ENCODE data around the gene CAMK1.

DNA sequence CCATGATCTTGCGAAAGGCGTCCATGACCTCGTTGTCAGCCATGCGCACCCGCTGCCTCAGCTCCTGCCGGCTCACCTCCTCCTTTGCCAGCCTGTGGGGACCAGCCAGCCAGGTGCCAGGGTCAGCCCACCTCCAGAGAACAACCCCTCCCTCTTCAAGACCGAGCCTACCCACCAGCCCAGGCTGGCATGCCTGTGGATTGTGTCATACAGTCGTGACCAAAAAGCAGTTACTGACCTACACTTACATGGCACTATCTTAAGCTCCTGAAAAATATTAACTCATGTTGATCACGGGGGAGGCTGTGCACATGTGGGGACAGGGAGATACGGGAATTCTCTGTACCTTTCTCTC lies 10.7 kb upstream of the CAMK1 start:
- TF ChIP-seq POLR2A (IDR thresholded peaks at IDR 0.05): no peak
- TF ChIP-seq, protein P1, sequence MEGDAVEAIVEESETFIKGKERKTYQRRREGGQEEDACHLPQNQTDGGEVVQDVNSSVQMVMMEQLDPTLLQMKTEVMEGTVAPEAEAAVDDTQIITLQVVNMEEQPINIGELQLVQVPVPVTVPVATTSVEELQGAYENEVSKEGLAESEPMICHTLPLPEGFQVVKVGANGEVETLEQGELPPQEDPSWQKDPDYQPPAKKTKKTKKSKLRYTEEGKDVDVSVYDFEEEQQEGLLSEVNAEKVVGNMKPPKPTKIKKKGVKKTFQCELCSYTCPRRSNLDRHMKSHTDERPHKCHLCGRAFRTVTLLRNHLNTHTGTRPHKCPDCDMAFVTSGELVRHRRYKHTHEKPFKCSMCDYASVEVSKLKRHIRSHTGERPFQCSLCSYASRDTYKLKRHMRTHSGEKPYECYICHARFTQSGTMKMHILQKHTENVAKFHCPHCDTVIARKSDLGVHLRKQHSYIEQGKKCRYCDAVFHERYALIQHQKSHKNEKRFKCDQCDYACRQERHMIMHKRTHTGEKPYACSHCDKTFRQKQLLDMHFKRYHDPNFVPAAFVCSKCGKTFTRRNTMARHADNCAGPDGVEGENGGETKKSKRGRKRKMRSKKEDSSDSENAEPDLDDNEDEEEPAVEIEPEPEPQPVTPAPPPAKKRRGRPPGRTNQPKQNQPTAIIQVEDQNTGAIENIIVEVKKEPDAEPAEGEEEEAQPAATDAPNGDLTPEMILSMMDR (IDR thresholded peaks at IDR 0.05): no peak

All from esophagus squamous epithelium (tissue), 4 donors.